ENCODE measurements around the gene RHOB.

The RHOB gene

GRCh38 chr2:20430461-20431300, 16.2 kb upstream of the RHOB start (continued):
- no peak for TF ChIP-seq TCF4 (CRISPR knock-in tag; IDR thresholded peaks at IDR 0.05; ENCODE audit: borderline replicate concordance)
- no peak for TF ChIP-seq ZNF8 (CRISPR knock-in tag; IDR thresholded peaks at IDR 0.05)
- no peak for TF ChIP-seq ZC3H10 (CRISPR knock-in tag; IDR thresholded peaks at IDR 0.05)
- TF ChIP-seq CSDC2 (CRISPR knock-in tag; IDR thresholded peaks at IDR 0.05) = no peak

GRCh38 chr2:20431301-20431698, 15.6 kb upstream of the RHOB start:
- no peak for TF ChIP-seq CSDC2 (CRISPR knock-in tag; IDR thresholded peaks at IDR 0.05)
- no peak for TF ChIP-seq GLIS3 (CRISPR knock-in tag; IDR thresholded peaks at IDR 0.05)
- no peak for TF ChIP-seq ISL1 (CRISPR knock-in tag; IDR thresholded peaks at IDR 0.05)
- no peak for TF ChIP-seq PATZ1 (CRISPR knock-in tag; IDR thresholded peaks at IDR 0.05; ENCODE audit: borderline replicate concordance)
- TF ChIP-seq RARB (CRISPR knock-in tag; IDR thresholded peaks at IDR 0.05) = no peak
- TF ChIP-seq TCF4 (CRISPR knock-in tag; IDR thresholded peaks at IDR 0.05; ENCODE audit: borderline replicate concordance) = no peak
- no peak for TF ChIP-seq ZFP3 (CRISPR knock-in tag; IDR thresholded peaks at IDR 0.05)
- TF ChIP-seq ZC3H10 (CRISPR knock-in tag; IDR thresholded peaks at IDR 0.05) = no peak
- no peak for TF ChIP-seq CSRNP3 (CRISPR knock-in tag; IDR thresholded peaks at IDR 0.05)
- no peak for TF ChIP-seq BACH2 (CRISPR knock-in tag; IDR thresholded peaks at IDR 0.05; ENCODE audit: borderline replicate concordance)
- TF ChIP-seq ARNTL (CRISPR knock-in tag; IDR thresholded peaks at IDR 0.05; ENCODE audit: borderline replicate concordance, low read depth) = no peak
- no peak for TF ChIP-seq TSHZ2 (CRISPR knock-in tag; IDR thresholded peaks at IDR 0.05)
- TF ChIP-seq ZNF70 (CRISPR knock-in tag; IDR thresholded peaks at IDR 0.05) = no peak
- ATAC-seq = no peak

- TF ChIP-seq BACH2 (CRISPR knock-in tag; IDR thresholded peaks at IDR 0.05; ENCODE audit: borderline replicate concordance) (no peak), CSRNP3 (CRISPR knock-in tag; IDR thresholded peaks at IDR 0.05) (no peak), GLIS3 (CRISPR knock-in tag; IDR thresholded peaks at IDR 0.05) (no peak), TOX (CRISPR knock-in tag; IDR thresholded peaks at IDR 0.05; ENCODE audit: borderline replicate concordance) (no peak), ISL1 (CRISPR knock-in tag; IDR thresholded peaks at IDR 0.05) (no peak), ZNF70 (CRISPR knock-in tag; IDR thresholded peaks at IDR 0.05) (no peak), TCF4 (CRISPR knock-in tag; IDR thresholded peaks at IDR 0.05; ENCODE audit: borderline replicate concordance) (no peak), ESRRG (CRISPR knock-in tag; IDR thresholded peaks at IDR 0.05) (no peak), CSDC2 (CRISPR knock-in tag; IDR thresholded peaks at IDR 0.05) (no peak), ZC3H10 (CRISPR knock-in tag; IDR thresholded peaks at IDR 0.05) (no peak), ZFP30 (CRISPR knock-in tag; IDR thresholded peaks at IDR 0.05) (no peak), ZNF565 (CRISPR knock-in tag; conservative IDR thresholded peaks at IDR 0.05; ENCODE audit: low read depth) (no peak)
- no peak for ATAC-seq
Observed at GRCh38 chr2:20431772-20432171, 15.1 kb upstream of the RHOB start.

GRCh38 chr2:20432714-20433113, 14.2 kb upstream of the RHOB start:
- no peak for ATAC-seq
- TF ChIP-seq ZFP3 (CRISPR knock-in tag; IDR thresholded peaks at IDR 0.05) (no peak), TCF4 (CRISPR knock-in tag; IDR thresholded peaks at IDR 0.05; ENCODE audit: borderline replicate concordance) (no peak), TSHZ2 (CRISPR knock-in tag; IDR thresholded peaks at IDR 0.05) (no peak), ZNF8 (CRISPR knock-in tag; IDR thresholded peaks at IDR 0.05) (no peak), ZNF70 (CRISPR knock-in tag; IDR thresholded peaks at IDR 0.05) (no peak), ESRRG (CRISPR knock-in tag; IDR thresholded peaks at IDR 0.05) (no peak), PATZ1 (CRISPR knock-in tag; IDR thresholded peaks at IDR 0.05; ENCODE audit: borderline replicate concordance) (no peak), ZFP30 (CRISPR knock-in tag; IDR thresholded peaks at IDR 0.05) (no peak)

All from SK-N-SH treated with all-trans-retinoic acid at 6 μM for 48 hours (cell line).